HL-60 (cell line): ENCODE results near the gene CPLX1.

ENCODE experiments used
- DNase-seq, 2 experiments: peaks; one replicate each; pipeline ENCODE4 v3.0.0-alpha.2; 2010 to 2020; ENCODE audit warnings: low read depth in 1 of 2, low spot score in 1 of 2
- H3K27ac ChIP-seq: fragments of 250-450 bp; sonication (Bioruptor Pico); replicated peaks from 2 replicates; pipeline ENCODE4 v1.5.1; 2020; ENCODE audit warnings: mild to moderate bottlenecking, moderate library complexity
- H3K27me3 ChIP-seq: fragments of 250-450 bp; sonication (Bioruptor Pico); 2 replicates; pipeline ENCODE4 v1.5.1; 2021; ENCODE audit warnings: mild to moderate bottlenecking, moderate library complexity; ENCODE audit not compliant: insufficient read depth, poor library complexity, severe bottlenecking
- H3K4me3 ChIP-seq: replicated peaks from 2 replicates; pipeline ENCODE4 v1.5.1; 2011; ENCODE audit warnings: mild to moderate bottlenecking, control low read depth, low read length; ENCODE audit not compliant: insufficient read depth
- CTCF ChIP-seq: IDR thresholded peaks from one replicate; pipeline ENCODE4 v1.5.1; 2011; ENCODE audit warnings: low read length, control low read depth, inconsistent platforms; ENCODE audit not compliant: insufficient read depth
- GABPA ChIP-seq: IDR thresholded peaks from 2 replicates; pipeline ENCODE4 v1.6.1; 2012; ENCODE audit warnings: low read depth
- POLR2AphosphoS5 ChIP-seq: IDR thresholded peaks from 2 replicates; pipeline ENCODE4 v1.6.1; 2012; ENCODE audit warnings: low read depth
- REST ChIP-seq: IDR thresholded peaks from 2 replicates; pipeline ENCODE4 v1.6.1; 2012; ENCODE audit warnings: low read depth; ENCODE audit not compliant: insufficient replicate concordance
- SPI1 ChIP-seq: IDR thresholded peaks from 2 replicates; pipeline ENCODE4 v1.6.1; 2012; ENCODE audit warnings: low read depth, mild to moderate bottlenecking, borderline replicate concordance

The CPLX1 gene

GRCh38 chr4:823176-823760 lies 2.7 kb downstream of the CPLX1 start:
- TF ChIP-seq REST (no peak), CTCF (no peak)
- DNase-seq: no peak
- H3K27me3 ChIP-seq: peaks cover 37% of the 10 kb centered on the region
- no peak overlapping the region for H3K4me3 ChIP-seq
- H3K27ac ChIP-seq: no peak overlapping the region

- Histone ChIP-seq H3K27ac (no peak overlapping the region), H3K27me3 (peaks cover 30% of the 10 kb centered on the region), H3K4me3 (no peak overlapping the region)
- TF ChIP-seq CTCF (no peak), REST (no peak), GABPA (no peak), SPI1 (no peak), POLR2AphosphoS5 (no peak)
- no peak for DNase-seq
Observed at GRCh38 chr4:822361-823175, 3.4 kb downstream of the CPLX1 start.

GRCh38 chr4:821631-822030 lies 4.3 kb downstream of the CPLX1 start:
- no peak for DNase-seq
- H3K27ac ChIP-seq: no peak overlapping the region
- TF ChIP-seq POLR2AphosphoS5 (no peak), CTCF (no peak), GABPA (no peak), SPI1 (no peak), REST (no peak)
- H3K4me3 ChIP-seq: no peak overlapping the region
- peaks cover 25% of the 10 kb centered on the region for H3K27me3 ChIP-seq
